CD4-positive, alpha-beta T cell treated with Interleukin-6 at 100 ng/mL for 8 hours (primary cell): ENCODE results near the gene GLB1L3.

Experiments
- DNase-seq: peaks from one replicate; pipeline ENCODE4 v3.0.0-alpha.2; 2020; ENCODE audit warnings: mixed read lengths, low spot score

The GLB1L3 gene

GRCh38 chr11:134364261-134364660, 88.1 kb downstream of the GLB1L3 start:
- no peak for DNase-seq

- DNase-seq: no peak
Observed at GRCh38 chr11:134365011-134365925, 89.1 kb downstream of the GLB1L3 start.

- no peak for DNase-seq
Observed at GRCh38 chr11:134366254-134366653, 90.1 kb downstream of the GLB1L3 start.

DNA sequence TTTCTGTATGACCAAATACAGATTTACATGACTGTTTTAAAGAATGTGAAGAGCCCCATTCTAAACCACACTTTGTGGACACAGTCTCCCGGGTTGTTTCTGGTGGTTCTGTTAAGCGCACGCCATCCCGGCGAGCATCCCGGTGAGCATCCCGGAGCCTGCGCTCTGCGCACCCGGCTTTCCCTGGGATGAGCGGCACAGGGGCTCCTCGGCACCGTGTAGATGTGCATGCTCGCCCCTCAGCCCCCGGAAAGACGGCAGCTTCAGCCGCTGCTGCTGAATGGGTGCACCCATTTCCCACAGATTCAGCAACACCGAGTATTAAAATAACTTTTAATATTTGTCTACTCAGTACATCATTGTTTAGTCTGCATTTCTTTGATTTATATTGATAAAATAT, 91.6 kb downstream of the GLB1L3 start:
- no peak for DNase-seq
